Astrocyte (in vitro differentiated cells and primary cell): Measurements from ENCODE around the gene SEC63.

Source experiments
- CTCF ChIP-seq: IDR thresholded peaks from 2 replicates; pipeline ENCODE4 v1.5.1; 2011; ENCODE audit warnings: low read depth, mild to moderate bottlenecking, inconsistent platforms, low read length, moderate library complexity; ENCODE audit not compliant: insufficient read depth
- EZH2 ChIP-seq: IDR thresholded peaks from 2 replicates; pipeline ENCODE4 v1.6.1; 2012; ENCODE audit warnings: mild to moderate bottlenecking, low read length, inconsistent platforms; ENCODE audit not compliant: insufficient read depth

GRCh38 chr6:107991772-107992550 is 34.0 kb upstream of the SEC63 start:
- TF ChIP-seq CTCF: no peak
- no peak for TF ChIP-seq EZH2
